Measurements from ENCODE around the gene SIPA1L3.

Gene SIPA1L3

GRCh38 chr19:37989855-37990254, 82.8 kb downstream of the SIPA1L3 start:
- TF ChIP-seq, protein P1, sequence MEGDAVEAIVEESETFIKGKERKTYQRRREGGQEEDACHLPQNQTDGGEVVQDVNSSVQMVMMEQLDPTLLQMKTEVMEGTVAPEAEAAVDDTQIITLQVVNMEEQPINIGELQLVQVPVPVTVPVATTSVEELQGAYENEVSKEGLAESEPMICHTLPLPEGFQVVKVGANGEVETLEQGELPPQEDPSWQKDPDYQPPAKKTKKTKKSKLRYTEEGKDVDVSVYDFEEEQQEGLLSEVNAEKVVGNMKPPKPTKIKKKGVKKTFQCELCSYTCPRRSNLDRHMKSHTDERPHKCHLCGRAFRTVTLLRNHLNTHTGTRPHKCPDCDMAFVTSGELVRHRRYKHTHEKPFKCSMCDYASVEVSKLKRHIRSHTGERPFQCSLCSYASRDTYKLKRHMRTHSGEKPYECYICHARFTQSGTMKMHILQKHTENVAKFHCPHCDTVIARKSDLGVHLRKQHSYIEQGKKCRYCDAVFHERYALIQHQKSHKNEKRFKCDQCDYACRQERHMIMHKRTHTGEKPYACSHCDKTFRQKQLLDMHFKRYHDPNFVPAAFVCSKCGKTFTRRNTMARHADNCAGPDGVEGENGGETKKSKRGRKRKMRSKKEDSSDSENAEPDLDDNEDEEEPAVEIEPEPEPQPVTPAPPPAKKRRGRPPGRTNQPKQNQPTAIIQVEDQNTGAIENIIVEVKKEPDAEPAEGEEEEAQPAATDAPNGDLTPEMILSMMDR (IDR thresholded peaks at IDR 0.05; ENCODE audit: insufficient read depth, missing control alignments), result no peak
- no peak for DNase-seq (ENCODE audit: insufficient read length, low spot score)
- no peak for FAIRE-seq

- TF ChIP-seq, protein P1 (IDR thresholded peaks at IDR 0.05; ENCODE audit: insufficient read depth, missing control alignments), result no peak
- FAIRE-seq, result no peak
- DNase-seq (ENCODE audit: insufficient read length, low spot score), result no peak
Observed at GRCh38 chr19:37990362-37990761, 83.4 kb downstream of the SIPA1L3 start.

DNA sequence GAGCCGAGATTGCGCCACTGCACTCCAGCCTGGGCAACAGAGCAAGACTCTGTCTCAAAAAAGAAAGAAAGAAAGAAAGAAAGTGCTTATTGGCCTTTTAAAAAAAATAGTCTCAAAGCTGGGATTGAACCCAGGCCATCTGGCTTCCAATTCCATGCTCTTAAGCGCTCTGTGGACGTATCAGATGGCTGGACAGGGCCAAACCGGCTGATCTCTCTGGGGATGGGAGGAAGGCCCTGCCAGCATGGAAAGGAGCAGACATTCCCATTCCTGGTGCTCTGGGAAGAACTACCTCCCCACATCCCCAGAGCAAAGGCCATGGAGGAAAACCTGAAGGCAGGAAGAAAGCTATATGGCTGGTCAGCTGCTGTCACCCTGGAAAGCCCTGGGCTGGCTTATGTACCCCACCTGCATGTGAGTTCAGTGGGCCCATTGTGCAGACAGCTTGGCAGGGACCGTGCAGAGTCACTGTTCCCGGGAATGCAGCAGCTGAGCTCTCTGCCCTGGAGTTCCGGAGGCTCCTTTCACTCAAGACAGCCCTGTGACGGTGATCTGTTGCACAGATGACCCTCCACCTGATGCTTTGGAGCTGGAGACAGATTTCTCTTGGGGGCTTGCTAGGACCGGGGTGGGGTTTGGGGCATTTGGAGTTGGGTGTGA, 84.3 kb downstream of the SIPA1L3 start:
- FAIRE-seq (no peak), DNase-seq (ENCODE audit: insufficient read length, low spot score) (no peak)
- TF ChIP-seq, protein P1 (IDR thresholded peaks at IDR 0.05; ENCODE audit: insufficient read depth, missing control alignments), result no peak

DNA sequence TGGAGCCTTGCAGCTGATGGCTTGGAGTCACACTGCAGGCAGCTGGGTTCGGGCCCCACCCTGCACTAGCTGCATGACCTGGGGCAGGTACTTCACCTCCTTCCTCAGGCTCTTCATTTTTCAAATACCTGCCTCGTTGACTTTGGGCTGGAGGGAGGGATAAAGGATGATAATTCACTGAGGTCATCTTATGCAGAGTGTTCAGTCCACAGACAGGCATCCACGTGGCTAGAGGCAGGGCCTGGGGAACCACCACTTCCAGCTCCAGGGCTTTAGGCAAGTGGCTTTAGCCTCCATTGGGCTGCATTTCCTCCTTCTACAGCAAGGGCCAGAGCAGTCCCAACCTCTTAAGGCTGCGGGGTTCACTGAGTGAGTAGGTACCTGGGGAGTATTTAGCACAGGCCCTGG, 84.8 kb downstream of the SIPA1L3 start:
- DNase-seq (ENCODE audit: insufficient read length, low spot score) (no peak), FAIRE-seq (no peak)
- TF ChIP-seq, protein P1 (IDR thresholded peaks at IDR 0.05; ENCODE audit: insufficient read depth, missing control alignments), result no peak

DNA sequence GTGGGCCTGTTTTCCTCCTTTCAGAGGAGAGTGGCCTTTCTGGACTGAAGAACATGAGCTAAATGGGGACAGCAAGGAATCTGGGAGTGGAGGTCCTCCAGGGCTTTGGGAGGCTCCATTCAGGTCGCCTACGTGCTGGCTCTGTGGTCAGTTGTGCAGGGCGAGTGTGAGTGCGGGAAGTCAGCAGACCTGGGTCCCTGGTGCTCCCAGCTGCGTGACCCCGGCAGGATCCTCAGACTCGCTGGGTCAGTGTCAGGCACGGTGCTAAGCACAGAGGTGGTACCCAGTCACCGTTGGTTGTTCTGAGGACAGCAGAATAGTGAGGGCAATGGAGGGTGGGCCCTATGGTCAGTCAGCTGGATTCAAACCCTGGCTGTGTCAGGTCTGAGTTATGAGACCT, 85.8 kb downstream of the SIPA1L3 start:
- TF ChIP-seq, protein P1 (IDR thresholded peaks at IDR 0.05; ENCODE audit: insufficient read depth, missing control alignments), result no peak
- DNase-seq (ENCODE audit: insufficient read length, low spot score) (no peak), FAIRE-seq (no peak)

DNA sequence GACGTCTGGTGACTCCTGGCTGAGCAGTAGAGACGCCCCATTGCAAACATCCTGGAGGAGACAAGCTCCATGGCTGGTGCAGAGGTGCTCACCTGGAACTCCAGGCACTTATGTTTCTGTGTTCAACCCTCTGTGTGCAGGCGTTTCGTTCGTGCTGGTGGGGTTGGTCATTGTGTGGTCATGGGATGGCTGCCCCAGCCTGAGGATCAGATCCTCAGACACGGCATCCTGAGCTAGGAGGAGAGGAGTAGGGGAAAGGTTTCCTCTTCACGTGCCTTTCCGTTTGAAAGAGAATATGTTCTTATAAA, 87.8 kb downstream of the SIPA1L3 start:
- no peak for DNase-seq (ENCODE audit: insufficient read length, low spot score)
- no peak for FAIRE-seq
- TF ChIP-seq, protein P1 (IDR thresholded peaks at IDR 0.05; ENCODE audit: insufficient read depth, missing control alignments), result no peak

- DNase-seq (ENCODE audit: insufficient read length, low spot score), result no peak
- no peak for FAIRE-seq
- TF ChIP-seq, protein P1 (IDR thresholded peaks at IDR 0.05; ENCODE audit: insufficient read depth, missing control alignments), result no peak
Observed at GRCh38 chr19:37995346-37995745, 88.3 kb downstream of the SIPA1L3 start.

All from D721Med (cell line).